ENCODE results near the gene HNRNPDL. TPM values are rescaled to one million over a fixed set of nuclear protein-coding genes. Genes with fewer than 3 reads are reported as not detected.
A peak's percentile ranks its signal among the peaks of the same experiment; 100 is the strongest.
"Not testable (repeated sequence)": the region's sequence is repeated elsewhere in the genome, so short reads cannot be mapped to it uniquely, and the experiment has no call there.

HNRNPDL gene
- polyA plus RNA-seq (ENCODE audit: insufficient read length) = 674 TPM
- long read RNA-seq, donor 1, transcript HNRNPDL-202 (9 exons, 1,402 nt) = minor isoform, 13 of 368 reads
- long read RNA-seq, donor 1, transcript HNRNPDL-204 (7 exons, 2,404 nt) = minor isoform, 40 of 368 reads
- long read RNA-seq, donor 1, transcript HNRNPDL-201 (8 exons, 3,781 nt) = major isoform, 131 of 368 reads
- long read RNA-seq, donor 1, partial matches to known transcripts = 182 of 368 reads
- long read RNA-seq, donor 1, other reads (novel, unspliced or antisense) = 0 of 368 reads
- long read RNA-seq, donor 2, transcript HNRNPDL-204 (7 exons, 2,404 nt) = minor isoform, 50 of 271 reads
- long read RNA-seq, donor 2, transcript HNRNPDL-202 (9 exons, 1,402 nt) = minor isoform, 6 of 271 reads
- long read RNA-seq, donor 2, transcript HNRNPDL-201 (8 exons, 3,781 nt) = major isoform, 99 of 271 reads
- long read RNA-seq, donor 2, partial matches to known transcripts = 114 of 271 reads
- long read RNA-seq, donor 2, other reads (novel, unspliced or antisense) = 0 of 271 reads
- long read RNA-seq, donor 3, transcript HNRNPDL-202 (9 exons, 1,402 nt) = minor isoform, 6 of 346 reads
- long read RNA-seq, donor 3, transcript HNRNPDL-201 (8 exons, 3,781 nt) = major isoform, 105 of 346 reads
- long read RNA-seq, donor 3, transcript HNRNPDL-204 (7 exons, 2,404 nt) = minor isoform, 40 of 346 reads
- long read RNA-seq, donor 3, partial matches to known transcripts = 169 of 346 reads
- long read RNA-seq, donor 3, other reads (novel, unspliced or antisense) = 23 of 346 reads
- long read RNA-seq, donor 4, partial matches to known transcripts = 21 of 23 reads
- long read RNA-seq, donor 4, other reads (novel, unspliced or antisense) = 0 of 23 reads
- long read RNA-seq, donor 5, transcript HNRNPDL-202 (9 exons, 1,402 nt) = minor isoform, 16 of 521 reads
- long read RNA-seq, donor 5, transcript HNRNPDL-201 (8 exons, 3,781 nt) = major isoform, 168 of 521 reads
- long read RNA-seq, donor 5, transcript HNRNPDL-204 (7 exons, 2,404 nt) = minor isoform, 77 of 521 reads
- long read RNA-seq, donor 5, partial matches to known transcripts = 245 of 521 reads
- long read RNA-seq, donor 5, other reads (novel, unspliced or antisense) = 12 of 521 reads
- long read RNA-seq, donor 6, transcript HNRNPDL-202 (9 exons, 1,402 nt) = minor isoform, 13 of 289 reads
- long read RNA-seq, donor 6, transcript HNRNPDL-204 (7 exons, 2,404 nt) = minor isoform, 21 of 289 reads
- long read RNA-seq, donor 6, transcript HNRNPDL-201 (8 exons, 3,781 nt) = major isoform, 114 of 289 reads
- long read RNA-seq, donor 6, partial matches to known transcripts = 134 of 289 reads
- long read RNA-seq, donor 6, other reads (novel, unspliced or antisense) = 5 of 289 reads
- long read RNA-seq, donor 7, transcript HNRNPDL-202 (9 exons, 1,402 nt) = minor isoform, 5 of 678 reads
- long read RNA-seq, donor 7, transcript HNRNPDL-204 (7 exons, 2,404 nt) = minor isoform, 92 of 678 reads
- long read RNA-seq, donor 7, transcript HNRNPDL-201 (8 exons, 3,781 nt) = major isoform, 137 of 678 reads
- long read RNA-seq, donor 7, partial matches to known transcripts = 378 of 678 reads
- long read RNA-seq, donor 7, other reads (novel, unspliced or antisense) = 62 of 678 reads
- long read RNA-seq, donor 8, transcript HNRNPDL-202 (9 exons, 1,402 nt) = minor isoform, 5 of 115 reads
- long read RNA-seq, donor 8, transcript HNRNPDL-201 (8 exons, 3,781 nt) = major isoform, 49 of 115 reads
- long read RNA-seq, donor 8, transcript HNRNPDL-204 (7 exons, 2,404 nt) = minor isoform, 32 of 115 reads
- long read RNA-seq, donor 8, partial matches to known transcripts = 29 of 115 reads
- long read RNA-seq, donor 8, other reads (novel, unspliced or antisense) = 0 of 115 reads

DNA sequence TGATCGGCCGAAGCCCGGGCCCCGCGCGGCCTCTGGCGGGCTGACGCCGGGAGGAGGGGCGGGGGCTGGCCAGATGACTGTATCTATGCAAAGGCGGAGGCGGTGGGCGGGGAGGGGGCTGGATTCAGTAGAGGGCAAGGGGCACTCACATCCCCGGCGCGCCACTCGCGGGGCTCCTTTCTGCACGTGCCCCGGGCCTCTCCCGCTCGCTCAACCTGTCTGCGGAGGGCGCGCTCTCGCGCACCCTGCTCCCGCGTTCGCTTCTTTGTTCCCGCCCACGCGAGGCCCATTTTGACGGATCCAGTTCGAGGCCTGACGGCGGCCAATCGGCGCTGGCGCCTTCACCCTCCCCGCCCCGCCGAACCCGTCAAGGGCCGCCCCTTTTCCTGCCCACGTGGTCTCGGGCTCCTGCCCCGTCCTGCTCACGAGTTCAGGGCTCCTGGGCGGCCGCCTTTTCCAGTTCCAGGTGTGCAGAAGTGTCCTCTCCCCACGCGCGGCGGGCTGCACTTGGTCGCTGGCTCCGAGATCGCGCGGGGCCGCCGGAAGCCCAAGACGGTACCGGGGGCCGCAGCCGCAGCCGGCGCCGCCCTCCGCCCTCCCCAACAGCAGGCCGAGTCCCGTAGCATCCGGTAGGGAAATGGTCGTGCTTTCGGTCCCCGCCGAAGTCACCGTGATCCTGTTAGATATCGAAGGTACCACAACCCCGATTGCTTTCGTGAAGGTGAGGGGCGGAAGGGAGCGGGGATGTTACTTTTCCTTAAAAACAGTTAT lies at the start of gene HNRNPDL, which contains the start of gene ENOPH1:
Gene HNRNPDL (minus strand): TSS at position 270 of the 771 bp plus-strand sequence. CDS start 772 bp downstream, outside the sequence.
Gene ENOPH1 (plus strand): TSS at position 398 of the 771 bp plus-strand sequence. CDS start 240 bp downstream, at position 638.
- DNase-seq = peak; percentile 96

DNA sequence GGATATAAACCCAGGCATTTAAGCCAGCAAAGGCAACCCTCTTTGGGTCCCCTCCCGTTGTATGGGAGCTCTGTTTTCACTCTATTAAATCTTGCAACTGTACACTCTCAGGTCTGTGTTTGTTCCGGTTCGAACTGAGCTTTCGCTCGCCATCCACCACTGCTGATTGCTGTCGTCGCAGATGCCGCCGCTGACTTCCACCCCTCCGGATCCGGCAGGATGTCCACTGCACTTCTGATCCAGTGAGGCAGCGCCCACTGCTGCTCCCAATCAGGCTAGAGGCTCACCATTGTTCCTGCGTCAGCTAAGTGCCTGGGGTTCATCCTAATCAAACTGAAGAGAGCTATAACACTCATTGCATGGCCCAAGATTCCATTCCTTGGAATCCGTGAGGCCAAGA lies 49.3 kb upstream of the HNRNPDL start:
- no peak for DNase-seq

GRCh38 chr4:82477469-82477868 lies 47.2 kb upstream of the HNRNPDL start:
- DNase-seq = not testable (repeated sequence)

DNA sequence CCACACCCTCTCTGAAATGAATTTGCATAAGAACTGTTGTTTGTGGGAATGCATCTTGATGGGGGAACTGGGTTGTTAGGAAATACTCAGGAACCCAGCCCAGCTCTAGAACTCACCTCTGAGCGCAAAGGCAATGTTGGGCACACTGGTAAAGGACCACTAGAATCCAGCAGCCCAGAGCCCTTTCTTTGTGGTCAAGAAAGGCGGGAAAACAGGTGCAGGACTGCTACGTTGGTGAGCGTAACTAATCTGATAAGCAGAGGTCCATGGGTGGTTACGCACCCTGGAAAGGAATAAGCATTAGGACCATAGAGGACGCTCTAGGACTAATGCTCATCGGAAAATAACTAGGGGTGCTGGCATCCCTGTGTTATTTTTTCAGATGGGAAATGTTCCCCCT lies 45.7 kb upstream of the HNRNPDL start:
- DNase-seq = not testable (repeated sequence)

GRCh38 chr4:82473621-82474164 lies 43.4 kb upstream of the HNRNPDL start:
- no peak for DNase-seq

GRCh38 chr4:82473080-82473479 lies 42.8 kb upstream of the HNRNPDL start:
- DNase-seq = not testable (repeated sequence)

DNA sequence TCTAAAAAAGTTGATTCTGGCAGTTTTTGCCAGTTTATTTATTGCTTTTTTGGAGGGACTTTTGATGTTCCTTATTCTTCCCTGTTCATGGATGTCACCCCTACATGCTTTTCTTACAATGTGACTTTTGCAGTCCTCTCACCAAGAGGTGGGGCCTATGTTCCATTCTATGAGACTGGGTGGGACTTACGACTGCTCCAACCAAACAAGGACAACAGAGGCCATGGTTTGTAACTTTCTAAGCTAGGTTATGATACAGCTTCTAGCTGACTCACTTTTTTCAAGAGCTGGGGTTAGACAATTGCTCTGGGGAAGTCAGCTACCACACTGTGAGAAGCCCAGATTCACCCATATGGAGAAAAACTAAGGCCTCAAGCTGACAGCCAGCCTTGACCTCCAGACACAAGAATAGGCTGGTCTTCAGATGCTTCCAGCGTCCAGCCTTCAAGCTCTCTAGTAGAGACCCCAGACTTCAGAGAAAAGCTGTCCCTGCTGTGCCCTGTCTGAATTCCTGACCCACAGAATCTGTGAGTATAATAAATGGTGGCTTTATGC lies 39.6 kb upstream of the HNRNPDL start:
- DNase-seq = no peak

GRCh38 chr4:82467471-82467870 lies 37.2 kb upstream of the HNRNPDL start:
- DNase-seq = no peak

- no peak for DNase-seq
Measured at GRCh38 chr4:82463221-82463620, 33.0 kb upstream of the HNRNPDL start.

GRCh38 chr4:82462415-82462831 lies 32.2 kb upstream of the HNRNPDL start:
- peak; percentile 87 for DNase-seq

GRCh38 chr4:82461710-82462109 lies 31.4 kb upstream of the HNRNPDL start:
- no peak for DNase-seq

- no peak for DNase-seq
Measured at GRCh38 chr4:82458729-82459128, 28.5 kb upstream of the HNRNPDL start.

- no peak for DNase-seq
Measured at GRCh38 chr4:82457266-82457665, 27.0 kb upstream of the HNRNPDL start.

DNA sequence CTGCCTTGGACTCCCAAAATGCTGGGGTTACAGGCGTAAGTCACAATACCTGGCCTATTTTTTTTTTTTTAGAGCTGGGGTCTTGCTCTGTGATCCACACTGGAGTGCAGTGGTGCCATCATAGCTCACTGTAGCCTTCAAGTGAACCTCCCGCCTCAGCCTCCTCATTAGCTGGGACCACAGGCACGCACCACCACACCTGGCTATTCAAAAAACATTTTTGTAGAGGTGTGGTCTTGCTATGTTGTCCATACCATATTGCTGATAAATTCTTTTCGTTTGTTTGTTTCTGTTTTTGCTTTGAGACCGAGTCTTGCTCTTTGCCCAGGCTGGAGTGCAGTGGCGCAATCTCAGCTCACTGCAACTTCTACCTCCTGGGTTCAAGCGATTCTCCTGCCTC lies 21.8 kb upstream of the HNRNPDL start:
- DNase-seq = no peak

- DNase-seq = no peak
Measured at GRCh38 chr4:82450966-82451755, 20.9 kb upstream of the HNRNPDL start.

DNA sequence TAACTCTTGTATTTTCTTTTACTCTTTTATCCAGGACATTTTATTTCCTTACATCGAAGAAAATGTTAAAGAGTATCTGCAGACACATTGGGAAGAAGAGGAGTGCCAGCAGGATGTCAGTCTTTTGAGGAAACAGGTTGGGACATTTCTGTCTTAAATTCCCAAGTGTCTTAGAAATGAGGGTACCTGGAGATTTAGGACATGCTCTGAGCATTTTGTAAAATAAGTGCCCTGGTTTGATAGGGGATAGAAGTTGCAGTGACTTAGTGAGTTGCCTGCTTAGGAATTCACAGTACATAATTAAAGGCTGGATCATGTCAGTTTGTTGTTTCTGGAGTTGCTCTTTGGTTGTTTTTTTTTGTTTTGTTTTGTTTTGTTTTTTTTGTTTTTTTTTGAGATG lies 17.6 kb upstream of the HNRNPDL start:
- DNase-seq = no peak

GRCh38 chr4:82439088-82439487 lies 8.8 kb upstream of the HNRNPDL start:
- DNase-seq = no peak

GRCh38 chr4:82437285-82438005 lies 7.2 kb upstream of the HNRNPDL start:
- DNase-seq = no peak

Measured in left kidney (tissue), 8 donors.